GM21723 (cell line): ENCODE measurements around the gene TMEM255A.
A peak's percentile ranks its signal among the peaks of the same experiment; 100 is the strongest.

Experiments used
- ATAC-seq: cut with Tn5 transposase; IDR thresholded peaks from one replicate; pipeline ENCODE4 v1.9.1; 2021; ENCODE audit warnings: mild to moderate bottlenecking, moderate library complexity; ENCODE audit not compliant: unreplicated experiment

TMEM255A gene

DNA sequence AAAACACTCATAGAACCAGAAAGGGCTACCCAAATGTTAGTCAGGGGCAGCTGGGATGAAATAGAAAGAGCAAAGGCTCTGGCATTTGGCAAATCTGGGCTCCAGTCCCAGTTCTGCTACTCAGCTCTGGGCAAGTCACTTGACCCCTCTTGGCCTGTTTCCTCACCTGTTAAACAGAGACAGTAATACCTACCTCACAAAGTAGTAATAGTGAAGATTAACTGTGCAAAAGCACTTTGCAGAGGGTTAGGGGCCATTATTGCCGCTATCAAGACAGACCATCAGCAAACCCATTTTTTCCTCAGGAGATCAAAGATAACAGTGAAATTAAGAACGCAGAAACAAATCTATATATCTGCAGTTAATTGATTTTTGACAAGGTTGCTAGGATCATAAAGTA lies 40.0 kb downstream of the TMEM255A start:
- ATAC-seq: no peak

DNA sequence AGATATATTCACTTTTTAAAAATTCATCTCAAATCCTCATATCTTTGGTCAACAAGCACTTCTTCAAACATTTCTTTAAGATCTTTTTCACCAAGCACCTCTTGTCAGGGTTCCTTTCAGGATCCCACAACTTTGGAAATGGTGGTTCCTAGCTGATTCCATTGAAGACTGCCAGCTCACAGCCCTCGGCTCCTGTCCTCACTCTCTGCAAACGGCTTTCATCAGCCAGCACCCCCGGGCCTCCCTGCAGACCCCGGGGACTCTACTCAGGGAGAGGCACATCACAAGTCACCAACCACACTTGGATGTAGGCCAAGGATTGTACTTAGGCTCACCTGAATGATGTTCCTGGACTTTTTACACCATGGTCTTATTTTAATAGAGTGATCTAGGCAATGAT lies 40.7 kb downstream of the TMEM255A start:
- no peak for ATAC-seq

DNA sequence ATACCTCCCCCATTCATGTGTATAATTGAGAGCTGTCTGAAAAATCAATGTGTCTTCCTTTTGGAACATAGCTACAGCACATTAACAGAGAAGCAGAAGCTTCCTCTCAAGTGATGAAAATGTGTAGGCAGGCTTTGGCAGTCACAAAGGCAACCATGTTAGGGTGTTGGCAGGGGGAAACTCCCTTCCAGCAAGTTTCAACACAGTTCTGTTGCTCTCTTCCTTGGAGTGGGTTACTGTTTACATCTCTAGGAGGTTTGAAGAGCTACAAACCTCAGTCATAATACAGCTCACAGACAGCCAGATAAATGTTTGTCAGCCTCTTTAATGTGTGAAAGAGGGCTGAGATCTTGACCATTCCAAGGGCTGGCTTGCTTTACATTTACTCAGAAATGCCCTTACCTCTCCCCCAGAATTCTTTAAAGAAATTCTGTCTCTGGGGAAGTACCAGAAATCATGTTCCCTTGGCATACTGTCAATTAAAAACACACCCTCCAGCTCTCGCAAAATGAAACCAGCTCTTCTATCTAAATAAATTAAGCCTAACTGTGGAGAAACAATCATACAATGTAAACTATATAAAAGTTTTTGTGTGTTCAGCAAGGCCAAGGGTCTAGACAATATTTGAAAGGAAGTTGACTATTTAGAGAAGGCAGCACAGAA lies 41.8 kb downstream of the TMEM255A start:
- ATAC-seq: no peak

DNA sequence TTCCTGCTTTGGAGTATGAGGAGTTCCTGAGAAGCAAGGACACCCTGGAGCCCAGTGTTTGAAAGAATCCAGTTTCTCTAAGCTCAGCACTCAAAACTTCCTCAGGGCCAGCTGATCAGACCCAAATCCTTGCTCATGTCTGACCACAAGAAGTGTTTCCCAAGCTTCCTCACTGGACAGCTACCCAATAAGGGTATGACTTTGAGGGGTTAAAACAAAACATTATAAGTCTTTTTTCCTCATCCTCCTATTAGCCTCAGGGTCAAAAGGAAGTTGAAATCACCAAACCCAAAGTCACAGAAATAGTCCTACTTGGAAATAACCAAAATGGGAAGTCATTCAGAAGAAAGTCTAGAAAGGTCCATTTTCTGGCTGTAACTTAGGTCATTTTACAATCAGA lies 46.9 kb downstream of the TMEM255A start:
- ATAC-seq: no peak

DNA sequence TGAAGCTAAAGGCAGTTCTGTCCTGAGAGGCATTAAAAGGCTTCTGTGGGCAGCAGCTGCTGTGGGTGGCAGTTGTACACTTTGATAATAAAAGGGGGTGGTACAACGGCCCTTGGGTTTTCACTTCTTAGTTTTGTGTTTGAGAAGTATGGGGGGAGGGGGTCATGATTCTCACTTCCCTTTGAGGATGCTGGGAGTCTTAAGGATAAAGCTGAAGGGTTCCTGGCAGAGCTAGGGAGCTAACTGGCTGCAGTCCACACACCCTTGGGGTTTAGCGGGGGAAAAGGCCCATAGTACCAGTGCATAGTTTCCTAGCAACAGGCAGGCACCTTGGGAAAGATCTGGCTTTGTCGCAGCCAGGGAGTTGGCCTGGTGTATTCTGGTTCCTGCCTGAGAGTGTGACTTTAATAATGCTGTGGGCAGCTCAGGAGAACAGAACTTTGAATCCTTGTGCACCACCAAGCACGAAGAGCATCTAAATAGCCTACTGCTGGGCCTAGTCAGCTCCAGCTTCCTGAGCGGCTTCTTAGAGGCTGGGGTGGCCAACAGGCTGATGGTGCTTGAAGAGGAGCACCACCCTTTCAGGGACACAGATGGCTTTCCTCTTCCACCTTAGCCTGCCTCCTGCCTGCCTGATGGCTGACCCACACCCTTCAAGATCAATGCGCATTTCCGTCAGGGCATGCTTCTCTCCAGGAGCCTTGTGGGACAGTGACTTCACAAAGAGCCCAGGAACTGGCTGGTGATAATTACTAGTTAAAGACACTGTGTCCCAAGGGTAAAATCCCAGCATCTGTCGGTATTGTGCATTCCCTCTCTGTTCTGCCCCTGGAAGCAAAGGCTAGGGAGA lies 48.2 kb downstream of the TMEM255A start:
- ATAC-seq: no peak

DNA sequence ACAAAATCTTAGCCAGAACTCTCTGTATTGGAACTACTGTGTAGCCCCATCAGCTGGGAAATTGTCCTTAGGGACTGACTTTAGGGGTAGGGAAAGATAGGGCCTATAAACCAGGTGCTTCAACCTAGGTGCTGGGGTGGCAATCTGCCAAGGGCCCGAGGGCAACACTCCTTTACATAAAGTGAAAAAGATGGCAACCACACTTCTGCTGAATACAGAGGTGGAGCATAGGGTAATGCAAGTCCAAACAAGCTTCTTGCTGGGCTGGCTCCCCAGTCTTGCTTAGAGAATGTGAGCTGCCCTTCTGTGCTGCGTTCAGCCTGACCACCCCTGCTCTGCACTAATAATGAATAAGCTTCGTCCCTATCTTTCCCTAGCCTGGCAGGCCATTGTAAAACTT lies 50.9 kb downstream of the TMEM255A start:
- no peak for ATAC-seq

DNA sequence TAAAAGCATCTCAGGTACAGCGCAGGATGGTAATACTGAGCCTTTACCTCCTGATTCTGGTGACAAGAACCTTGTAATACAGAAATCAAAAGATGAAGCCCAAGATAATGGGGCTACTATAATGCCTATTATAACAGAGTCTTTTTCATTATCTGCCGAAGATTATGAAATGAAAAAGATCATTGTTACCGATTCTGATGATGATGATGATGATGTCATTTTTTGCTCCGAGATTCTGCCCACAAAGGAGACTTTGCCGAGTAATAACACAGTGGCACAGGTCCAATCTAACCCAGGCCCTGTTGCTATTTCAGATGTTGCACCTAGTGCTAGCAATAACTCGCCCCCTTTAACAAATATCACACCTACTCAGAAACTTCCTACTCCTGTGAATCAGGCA lies 57.5 kb downstream of the TMEM255A start:
- no peak for ATAC-seq

DNA sequence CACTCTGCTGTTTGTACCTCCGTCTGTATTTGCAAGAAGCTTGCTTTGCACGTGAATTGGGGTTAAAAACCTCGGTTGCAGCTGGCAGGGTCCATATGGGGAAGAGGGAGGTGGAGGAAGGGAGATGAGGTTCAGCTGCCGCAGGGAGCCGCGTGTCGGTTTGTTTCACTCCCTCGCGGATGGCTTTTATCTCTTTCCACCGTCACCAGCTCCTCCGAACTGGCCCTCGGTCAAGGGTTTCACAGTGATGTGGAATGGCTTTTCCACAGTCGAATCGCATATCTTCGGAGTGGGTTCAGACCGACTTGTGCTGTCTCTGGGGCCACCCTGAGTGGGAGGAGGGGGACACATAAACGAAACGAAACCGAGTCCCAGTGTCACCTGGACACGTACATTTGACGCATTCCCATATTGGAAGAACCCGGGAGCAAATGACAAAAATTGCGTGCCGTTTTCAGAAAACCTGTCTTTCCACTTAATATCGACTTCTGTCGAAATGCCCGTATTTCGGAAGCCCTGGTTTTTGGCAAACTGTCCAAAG lies 59.7 kb downstream of the TMEM255A start:
- ATAC-seq: no peak

DNA sequence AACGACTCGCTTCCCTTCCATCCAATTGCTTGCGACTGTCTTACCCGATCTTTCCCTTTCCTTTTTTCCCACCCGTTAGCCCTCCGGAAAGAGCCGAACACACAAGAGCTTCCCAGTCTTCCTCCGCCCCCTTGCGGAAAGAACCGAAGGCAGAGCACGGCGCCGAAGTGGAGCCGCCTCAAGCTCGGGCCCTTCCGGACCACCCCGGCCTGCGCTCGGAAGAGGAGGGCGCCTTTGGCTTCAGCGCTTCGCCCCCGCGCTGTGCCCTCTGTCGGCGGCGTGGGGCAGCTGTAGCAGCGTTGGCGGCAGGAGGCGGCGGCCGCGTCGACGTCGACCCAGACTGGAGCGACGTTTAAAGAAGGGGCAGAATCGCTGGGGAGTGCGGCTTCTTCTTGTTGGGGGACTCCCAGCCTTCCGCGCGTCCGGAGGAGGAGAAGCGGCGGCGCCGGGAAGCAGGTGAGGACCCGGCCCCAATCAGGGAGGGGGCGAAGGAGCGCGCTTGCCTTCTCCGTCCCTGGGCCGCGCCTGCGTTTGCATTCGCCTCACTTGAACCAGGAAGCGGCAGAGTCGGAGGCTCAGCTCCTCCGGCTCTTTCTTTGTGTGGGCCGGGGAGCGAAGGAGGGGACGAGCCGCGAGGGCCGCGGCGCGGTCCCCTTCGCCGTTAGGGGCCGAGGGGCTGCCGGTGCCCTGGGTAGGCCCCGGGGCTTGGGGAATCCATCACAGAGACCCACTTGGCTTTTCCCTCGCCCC lies 60.6 kb downstream of the TMEM255A start, which contains the start of gene ZBTB33:
ZBTB33 (plus strand) TSS at position 291 of the 750 bp plus-strand sequence. CDS start 2,604 bp downstream, outside the sequence.
- peak; percentile 96 for ATAC-seq

DNA sequence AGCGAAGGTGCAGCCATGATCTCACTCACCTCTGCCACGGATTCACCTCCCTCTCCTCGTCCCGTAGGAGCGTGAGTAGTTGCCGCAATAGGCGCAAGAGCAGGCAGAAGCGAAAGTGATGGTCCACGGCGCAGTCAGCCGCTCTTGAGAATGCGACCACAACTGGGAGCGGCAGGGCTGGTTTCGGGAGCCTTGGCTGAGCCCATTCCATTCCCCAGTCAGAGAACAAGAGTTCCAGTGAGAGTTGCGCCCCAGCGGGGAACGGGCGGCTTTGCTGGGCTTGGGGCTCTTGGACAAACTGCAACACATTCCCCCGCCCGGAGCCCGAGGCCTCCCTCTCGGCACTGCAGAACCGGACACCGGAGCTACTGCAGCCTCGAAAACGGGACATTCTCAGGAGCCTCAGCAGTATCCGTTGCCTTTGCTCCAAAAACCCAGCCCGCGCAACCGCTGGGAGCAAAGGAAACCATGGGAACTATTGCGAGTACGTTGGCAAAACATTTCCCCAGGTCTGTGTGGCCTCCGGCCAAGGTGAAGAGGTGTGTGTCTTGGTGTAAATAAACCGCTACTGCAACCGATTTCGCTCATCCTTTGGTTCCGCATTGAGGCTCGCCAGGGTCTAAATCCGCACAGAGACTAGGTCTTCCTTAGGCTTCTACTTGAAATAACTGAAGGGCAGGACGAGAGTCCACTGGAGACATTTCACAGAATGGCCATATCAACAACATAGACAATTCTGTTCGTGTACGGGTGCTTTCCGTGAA lies 66.3 kb downstream of the TMEM255A start:
- peak; percentile 73 for ATAC-seq

DNA sequence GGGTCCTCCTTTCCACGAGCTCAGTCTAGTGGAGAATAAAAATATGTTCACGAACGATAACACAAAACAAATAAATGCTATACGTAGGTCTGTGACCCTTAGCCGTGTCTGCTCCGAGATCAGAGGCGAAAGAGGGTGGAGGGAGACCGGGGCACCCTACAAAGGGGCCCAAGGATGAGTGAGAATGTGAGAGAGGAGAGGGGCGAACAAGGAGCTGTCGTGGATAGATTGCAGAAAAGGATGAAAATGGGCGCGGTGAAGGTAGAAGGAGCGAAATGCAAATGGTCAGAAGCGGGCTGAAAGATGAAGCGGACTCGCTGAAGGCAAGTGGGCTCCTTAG lies 66.9 kb downstream of the TMEM255A start:
- ATAC-seq: peak; percentile 23

DNA sequence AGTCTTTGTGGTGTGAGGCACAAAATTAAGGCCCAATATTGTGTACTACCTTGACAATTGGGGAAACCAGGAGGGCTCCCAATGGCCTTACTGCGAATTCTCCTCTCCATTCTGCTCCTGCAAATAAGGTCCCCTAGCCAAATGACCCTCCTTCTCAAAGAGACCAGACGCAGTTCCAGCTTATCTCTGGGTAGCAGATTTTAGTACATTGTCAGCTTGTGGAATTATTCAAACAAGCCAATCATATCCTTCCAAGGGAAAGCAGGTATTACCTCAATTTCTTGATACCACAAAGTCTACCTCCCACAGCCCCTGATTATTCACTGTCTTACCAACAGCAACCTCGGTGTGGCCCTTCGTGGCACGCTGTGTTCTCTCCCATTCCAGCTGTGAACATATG lies 68.4 kb downstream of the TMEM255A start:
- ATAC-seq: no peak

DNA sequence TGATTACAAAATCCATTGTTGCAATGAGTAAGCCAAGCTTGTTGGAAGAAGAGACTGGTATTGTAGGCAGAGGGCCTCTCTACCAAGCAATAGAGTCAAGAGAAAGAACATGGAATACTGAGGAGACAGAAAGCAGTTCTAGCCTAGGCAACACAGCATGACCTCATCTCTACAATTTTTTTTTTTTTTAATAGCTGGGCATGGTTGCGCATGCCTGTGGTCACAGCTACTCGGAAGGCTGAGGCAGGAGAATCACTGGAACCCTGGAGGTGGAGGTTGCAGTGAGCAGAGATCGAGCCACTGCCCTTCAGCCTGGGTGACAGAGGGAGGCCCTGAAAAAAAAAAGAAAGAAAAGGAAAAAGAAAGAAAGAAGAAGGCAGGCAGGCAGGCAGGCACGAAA lies 72.3 kb downstream of the TMEM255A start:
- ATAC-seq: no peak

DNA sequence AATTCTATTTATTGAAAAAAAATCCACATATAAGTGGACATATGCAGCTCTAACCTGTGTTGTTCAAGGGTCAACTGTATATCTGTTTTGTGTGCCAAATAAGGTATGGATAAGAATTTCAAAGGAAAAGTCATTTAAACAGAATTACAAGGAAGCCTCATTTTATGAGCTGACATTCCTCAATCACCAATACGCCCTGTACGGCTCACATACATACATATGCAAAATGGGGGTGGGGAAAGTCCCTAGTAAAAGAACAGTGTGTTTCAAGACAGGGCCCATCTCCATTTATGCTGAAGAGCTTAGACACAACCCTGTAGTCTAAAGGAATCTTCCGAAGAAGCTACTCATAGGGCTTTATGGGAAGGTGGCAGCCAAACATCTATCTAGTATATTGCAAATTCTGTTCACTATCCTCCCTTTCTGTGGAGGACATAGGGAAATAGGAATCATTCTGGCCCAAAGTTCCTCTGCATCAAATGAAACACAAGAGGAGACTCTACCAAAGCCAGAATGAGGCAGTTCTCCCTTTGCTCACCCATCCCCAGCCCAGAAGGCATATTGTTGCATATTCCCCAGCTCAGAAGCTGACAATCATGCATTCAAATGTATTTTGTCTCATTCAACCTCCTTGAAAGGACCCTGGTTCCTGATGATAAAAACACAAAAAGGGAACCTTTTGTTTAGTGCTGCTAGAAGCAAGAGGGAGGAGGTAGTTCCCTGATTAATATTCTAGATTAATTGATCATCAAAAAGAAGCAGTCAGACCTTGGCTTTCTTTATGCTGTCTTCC lies 74.4 kb downstream of the TMEM255A start:
- no peak for ATAC-seq

DNA sequence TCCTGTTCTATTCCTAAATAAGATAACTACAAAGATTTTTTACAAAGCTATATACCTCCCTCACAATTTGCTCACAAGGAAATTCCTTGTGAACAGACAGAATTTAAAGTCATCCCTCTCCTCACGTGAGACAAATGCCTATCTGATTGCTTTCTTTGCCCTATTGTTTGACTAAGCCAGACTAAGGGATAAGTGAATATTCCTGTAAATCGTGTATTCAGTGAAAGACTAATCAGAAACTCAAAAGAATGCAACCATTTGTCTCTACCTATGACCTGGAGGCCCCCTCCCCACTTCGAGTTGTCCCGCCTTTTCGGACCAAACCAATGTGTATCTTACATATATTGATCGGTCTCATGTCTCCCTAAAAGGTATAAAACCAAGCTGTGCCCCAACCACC lies 76.0 kb downstream of the TMEM255A start:
- ATAC-seq: no peak

DNA sequence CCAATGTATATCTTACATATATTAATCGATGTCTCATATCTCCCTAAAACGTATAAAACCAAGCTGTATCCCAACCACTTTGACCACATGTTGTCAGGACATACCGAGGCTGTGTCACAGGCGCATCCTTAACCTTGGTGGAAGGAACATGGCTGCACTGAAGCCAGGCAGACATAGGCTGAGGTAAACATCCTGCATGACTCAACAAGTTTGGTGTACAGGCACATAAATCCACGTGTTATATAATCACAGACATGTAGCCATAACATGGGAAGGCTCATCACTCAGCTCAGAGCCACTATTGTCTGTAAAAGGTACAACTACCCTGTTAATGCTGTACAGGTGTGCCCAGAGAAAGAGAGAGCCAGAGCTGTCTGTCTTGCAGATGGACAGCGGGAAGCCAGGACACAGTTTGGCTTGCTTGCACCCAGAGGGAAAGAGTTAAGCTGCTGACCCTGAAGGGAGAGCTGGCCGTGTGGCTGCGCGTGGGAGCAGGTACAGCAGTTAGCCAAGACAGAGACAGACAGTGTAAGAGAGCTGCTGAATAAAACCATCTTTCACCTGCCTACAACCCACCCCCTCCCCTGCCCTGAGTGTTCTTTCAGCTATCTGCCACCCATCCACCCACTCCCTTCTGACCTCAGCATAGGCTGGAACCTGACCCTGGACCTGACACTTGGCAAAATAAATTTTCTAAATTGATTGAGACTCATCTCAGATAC lies 82.9 kb downstream of the TMEM255A start:
- ATAC-seq: no peak

DNA sequence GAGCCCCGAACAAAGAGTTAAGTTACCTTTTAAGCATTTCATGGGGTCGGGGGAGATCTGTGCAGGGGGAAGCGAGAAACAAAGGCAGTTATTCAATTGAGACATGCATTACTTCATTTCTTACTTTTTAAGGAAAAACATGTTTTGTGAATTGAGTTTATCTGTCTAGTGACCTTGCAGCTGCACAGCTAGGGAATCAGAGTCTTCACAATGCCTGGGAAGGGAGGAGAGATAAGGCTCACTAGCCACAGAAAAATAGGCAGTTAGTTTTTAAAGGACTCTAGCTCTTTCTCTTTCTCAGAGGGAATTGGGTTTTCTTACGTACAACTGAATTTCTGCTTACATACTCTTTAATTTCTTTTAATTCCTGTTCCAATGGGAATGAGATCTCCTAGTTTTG lies 86.9 kb downstream of the TMEM255A start:
- no peak for ATAC-seq

DNA sequence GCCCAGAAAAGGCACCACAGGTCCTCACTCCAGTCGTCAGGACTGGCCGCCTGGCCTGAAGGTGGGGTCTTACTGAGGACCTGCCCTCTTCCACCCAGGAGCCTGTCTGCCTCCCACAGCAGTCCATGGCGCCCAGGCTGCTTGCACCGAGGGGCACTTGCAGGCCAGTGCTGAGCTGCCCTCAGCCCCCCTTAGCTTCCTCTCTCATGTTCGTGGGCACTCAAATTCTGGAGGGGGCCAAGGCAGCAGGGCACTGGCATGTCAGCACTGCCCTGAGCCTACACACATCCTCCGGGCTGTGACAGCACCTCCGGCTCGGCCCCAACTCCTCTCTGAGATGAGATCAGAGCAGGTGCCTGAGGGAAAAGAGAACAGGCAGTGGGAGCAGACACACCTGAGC lies 87.9 kb downstream of the TMEM255A start:
- ATAC-seq: no peak
